Amniotic stem cell (primary cell): ENCODE results near the gene CREB3L2.
A peak's percentile ranks its signal among the peaks of the same experiment; 100 is the strongest.

ENCODE experiments used
- DNase-seq: peaks from one replicate; lab custom pipeline; 2025; lab: John Stamatoyannopoulos, UW

Gene CREB3L2

DNA sequence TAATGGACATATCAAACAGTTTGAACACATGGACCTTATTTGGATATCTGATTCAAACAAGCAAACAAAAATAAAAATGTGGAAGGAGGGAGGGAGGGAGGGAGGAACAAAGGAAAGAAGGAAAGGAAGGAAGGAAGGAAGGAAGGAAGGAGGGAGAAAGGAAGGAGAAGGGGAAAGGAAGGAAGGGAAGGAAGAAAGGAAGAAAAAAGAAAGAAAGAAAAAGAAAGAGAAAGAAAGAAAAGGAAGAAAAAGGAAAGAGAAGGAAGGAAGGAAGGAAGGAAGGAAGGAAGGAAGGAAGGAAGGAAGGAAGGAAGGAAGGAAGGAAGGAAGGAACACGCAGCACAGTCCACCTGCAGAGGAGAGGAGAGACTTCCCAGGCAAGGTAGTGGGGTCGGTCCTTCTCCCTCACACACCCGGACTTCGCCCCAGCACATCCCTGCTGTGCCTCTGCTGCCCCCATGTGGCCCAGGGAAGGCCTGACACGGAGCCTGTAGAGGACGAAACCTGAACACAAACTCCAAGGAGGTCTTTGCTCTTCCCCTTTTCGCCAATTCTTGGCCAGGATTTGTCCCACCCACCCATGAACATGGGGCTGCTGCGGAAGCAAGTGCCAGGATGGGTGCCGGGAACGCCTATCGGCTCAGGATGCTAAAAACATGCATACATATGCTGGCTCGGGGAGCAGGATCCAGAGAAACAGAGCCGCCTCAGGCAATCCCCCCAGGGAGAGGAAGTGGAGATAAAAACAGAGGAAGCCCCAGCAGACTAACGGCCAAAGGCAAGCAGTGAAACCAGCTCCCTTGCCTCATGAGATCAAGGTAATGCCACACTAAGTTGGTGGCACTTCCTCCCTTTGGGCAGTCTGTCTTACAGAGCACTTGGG is 102.8 kb downstream of the CREB3L2 start:
- DNase-seq = peak; percentile 38

DNA sequence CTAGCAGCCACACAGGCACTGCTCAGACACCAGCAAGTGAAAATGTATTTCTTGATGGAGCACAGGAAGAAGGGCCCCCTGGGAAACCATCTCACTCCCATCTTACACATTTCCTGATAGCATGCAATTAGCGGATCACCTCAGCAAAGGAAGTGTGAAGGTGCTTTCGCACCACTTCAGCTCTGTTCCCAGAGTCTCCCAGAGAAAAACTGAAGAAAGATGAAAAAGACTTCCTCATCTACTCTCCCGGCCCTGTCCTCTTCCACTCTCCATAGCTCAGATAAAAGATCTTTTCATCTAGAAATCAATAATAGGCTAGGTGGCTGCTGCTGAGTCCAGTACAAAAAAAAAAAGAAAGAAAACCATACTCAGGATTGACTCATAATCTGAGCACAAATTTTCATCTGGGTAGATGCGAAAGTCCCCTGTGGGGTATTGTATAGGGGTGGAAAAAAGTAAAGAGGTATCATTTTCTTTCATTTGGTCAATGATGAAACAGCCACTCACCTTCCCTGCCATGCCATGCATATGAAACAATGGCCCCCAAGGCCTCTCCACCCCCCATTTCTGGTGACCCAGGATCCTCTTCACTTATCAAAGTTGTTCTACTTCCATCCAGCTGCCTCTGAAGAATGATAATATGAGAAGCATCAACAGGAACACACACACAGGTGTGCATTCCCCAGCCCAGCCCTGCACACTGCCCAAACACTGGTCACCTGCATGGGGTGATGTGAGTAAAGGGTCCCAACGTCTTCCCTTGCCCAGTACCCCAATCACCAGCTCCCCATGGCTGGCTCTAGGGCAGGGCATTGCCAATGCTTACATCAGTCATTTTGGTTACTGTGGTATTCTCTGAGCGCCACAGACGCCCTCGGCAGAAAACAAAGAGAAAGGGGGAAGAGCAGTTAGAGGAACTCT is 106.3 kb downstream of the CREB3L2 start:
- no peak for DNase-seq

DNA sequence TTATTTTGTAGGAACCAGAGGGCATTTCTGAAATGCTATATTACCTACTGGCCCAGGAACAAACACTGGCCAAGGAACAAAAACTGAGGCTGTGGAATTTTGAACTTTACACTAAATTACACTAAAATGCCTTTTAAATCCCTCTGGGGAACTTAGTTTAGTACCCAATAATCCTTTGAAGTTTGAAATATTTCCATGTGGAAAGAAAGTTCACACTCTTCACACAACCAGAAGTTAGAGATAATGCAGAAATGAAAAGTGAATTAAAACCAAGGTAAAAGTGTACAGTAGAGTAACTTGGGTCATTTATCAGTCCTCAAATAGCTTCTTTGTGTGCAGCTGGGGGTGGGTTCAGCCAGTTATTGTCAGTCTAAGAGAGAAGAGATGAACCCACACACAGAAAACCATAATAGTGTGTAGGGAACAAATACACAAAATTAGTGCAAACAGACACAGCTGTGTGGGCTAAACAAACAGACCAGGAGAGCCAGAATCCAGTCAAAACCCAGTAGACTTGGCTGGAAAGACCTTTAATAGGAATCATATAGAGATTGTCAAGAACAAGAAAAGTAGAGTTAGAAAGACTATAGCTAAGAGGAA is 108.6 kb downstream of the CREB3L2 start:
- DNase-seq = no peak

DNA sequence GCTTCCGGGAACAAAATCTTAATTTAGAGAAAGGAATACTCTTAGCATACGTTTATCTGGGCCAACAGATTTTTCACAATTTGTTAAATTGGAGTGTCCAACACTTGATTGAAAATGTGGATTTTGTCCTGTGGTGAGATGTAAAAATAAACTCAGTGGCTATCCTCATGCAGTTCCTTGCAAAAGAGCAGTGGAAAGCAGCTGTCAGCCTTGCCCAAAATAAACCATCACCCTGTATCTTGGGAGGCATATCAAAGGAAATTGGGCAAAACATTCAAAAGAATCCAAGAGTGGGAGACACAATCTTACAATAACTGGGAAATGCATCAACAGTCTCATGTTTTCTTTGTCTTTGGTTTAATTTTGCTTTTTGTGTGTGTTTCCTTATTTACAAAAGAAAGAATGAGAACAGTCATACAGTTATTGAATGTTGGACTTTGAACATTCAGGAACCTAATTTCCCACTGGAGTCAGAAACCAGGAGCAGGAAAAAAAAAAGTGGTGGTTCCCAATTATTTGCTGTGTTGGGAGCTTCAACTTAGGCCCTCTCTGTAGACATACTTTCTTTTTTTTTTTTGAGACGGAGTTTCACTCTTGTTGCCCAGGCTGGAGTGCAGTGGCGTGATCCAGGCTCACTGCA is 110.8 kb downstream of the CREB3L2 start:
- no peak for DNase-seq

DNA sequence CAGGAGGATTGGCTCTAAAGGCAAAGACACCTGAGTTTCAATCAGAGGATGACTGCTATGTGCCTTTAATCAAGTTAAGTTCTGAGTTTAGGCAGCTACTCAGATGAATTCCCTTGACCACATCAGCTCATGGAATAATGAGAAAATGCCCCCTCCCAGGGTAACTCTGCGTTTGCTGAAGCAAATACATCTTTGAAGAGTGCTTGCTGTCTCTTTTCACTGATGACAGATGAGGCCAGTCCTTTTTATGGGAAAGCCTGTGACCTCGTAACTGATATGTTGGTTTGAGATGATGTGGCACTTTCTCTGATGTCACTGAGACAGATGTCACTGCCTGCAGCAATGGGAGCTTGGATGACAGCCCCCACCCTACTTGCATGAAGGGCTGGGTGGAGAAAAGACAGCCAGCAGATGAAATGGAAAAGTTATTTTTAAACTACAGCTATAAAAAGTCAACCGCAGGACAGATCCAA is 111.4 kb downstream of the CREB3L2 start:
- DNase-seq = no peak

DNA sequence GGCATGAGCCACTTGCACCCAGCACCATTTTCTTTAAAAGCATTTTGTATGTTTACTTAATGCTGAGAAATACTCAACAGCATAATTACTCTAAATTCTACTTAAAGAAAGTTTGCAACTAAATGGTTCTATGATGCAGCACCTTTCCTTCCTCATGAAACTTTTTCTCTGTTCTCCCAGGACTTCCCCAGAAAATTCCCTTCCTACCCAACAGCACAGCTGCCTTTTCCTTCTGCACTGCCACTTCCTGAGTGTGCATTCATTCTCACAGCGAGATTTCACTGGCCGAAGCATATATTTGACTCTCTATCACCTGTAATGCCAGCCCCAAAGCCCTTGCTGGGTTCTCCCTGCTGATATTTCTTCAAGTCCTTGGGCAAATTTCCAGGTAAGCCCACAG is 113.6 kb downstream of the CREB3L2 start:
- DNase-seq = no peak

DNA sequence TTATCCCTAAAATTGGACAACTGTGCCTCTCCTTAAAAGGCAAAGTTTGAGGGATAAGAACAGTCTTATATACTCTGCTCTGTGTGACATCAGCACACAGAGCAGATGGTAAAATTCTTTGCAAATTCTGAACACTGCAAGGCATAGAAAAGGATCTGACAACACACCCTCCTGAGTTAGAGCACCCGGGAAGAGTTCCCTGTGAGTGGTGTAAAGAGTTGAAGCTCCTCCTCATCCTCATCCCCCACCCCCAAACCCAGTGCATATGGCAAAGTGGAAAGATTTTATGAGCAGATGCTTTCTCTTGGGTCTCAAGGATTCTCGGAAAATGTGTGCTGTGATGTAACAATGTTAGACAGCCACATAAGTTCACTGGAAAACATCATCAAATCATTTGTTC is 115.1 kb downstream of the CREB3L2 start:
- DNase-seq = no peak

DNA sequence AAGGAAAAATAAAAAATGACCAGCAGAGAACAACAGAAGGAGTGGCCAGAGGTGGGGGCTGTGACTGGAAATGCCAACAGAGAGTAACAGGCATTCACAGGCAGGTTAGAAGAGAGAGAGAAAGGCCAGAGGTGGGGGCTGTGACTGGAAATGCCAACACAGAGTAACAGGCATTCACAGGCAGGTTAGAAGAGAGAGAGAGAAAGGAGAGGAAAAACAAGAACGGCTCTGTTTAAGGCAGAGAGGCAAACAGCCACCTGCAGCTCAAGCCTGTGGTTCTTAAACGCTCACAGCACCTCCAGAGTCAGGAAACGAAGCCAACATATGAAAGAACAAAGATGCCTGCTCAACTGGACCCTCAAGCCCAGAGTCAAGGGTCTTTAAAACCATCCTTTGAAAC is 115.6 kb downstream of the CREB3L2 start:
- no peak for DNase-seq

DNA sequence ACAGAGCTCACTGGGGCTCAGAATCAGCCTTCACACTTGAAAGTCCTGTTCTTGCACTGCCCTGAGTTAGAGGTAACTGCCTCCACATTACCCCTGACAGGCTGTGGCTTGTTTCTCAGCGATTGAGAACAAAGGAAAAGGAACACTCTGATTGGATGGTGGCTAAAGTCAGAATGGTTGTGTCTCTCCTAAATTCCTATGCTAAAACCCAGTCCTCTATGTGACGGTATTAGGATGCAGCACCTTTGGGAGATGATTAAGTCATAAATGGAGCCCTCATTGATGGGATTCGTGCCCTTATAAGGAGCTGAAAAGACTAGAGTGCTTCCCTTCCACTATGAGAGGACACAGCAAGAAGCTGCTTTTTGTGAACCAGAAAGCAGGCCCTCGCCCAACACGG is 116.2 kb downstream of the CREB3L2 start:
- no peak for DNase-seq

DNA sequence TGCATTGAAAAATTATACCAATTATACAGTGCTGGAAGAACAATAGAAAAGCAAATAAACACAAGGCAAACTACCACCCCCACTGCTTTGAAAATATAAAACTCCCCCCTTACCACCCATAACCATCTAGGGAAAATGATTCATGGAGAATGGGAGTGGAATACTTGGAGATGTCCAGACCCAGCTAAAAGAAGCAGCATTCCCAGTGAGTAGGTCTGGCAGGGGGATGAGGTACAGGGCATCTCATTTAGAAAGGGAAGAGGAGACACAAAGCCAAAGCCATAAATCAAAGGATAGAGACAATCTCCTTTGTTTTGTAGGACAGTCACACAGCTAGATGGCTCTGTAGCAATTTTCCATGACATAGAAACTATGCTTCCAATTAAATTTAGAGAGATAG is 119.1 kb downstream of the CREB3L2 start:
- DNase-seq = no peak

DNA sequence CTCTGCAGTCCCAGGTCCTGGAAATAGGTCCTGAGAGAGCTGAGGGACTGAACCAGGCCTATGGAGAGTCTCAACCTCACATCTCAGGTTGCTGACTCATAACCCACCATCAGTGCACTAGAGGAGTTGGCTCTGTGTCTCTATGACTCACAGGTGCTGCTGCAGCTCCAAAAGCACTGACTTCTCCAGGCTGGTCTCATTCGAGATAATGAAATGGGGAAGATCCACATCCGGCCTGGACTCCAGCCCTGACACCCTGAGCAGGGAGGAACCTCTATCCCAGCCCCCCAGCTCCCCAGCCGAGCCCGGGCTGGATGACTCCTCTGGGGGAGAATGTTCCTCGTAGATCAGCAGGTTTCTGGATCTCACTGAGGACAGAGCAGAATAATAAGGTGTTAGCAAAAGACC is 119.6 kb downstream of the CREB3L2 start:
- DNase-seq = peak; percentile 90

DNA sequence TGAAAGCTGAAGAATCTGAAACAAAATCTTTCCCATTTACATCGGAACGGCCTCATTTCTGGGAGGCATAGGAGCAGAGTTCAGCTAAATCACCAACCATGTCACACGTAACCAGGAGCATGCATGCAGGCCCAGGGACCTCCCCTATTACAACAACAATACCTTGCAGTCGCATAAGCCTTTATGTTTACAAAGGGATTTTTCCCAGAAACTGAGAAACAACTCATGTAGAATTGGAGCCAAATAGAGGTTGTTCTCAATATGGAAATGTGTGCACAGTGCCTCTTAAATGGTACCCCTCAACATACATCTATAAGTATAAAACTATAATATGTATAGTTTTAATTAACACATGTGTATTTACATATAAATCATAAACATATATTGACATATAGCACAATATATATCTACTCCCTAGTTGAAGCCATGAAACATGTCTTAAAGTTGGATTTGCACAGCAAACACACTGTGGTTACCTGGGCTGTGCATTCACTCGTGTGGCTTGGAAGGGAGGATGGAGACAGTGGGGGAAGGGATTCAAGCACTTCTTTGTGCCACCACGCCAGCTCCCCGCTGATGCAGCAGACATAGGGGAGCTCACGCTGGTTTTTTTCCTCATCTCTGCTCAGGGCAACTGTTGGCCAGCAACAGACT is 120.2 kb downstream of the CREB3L2 start:
- DNase-seq = no peak

DNA sequence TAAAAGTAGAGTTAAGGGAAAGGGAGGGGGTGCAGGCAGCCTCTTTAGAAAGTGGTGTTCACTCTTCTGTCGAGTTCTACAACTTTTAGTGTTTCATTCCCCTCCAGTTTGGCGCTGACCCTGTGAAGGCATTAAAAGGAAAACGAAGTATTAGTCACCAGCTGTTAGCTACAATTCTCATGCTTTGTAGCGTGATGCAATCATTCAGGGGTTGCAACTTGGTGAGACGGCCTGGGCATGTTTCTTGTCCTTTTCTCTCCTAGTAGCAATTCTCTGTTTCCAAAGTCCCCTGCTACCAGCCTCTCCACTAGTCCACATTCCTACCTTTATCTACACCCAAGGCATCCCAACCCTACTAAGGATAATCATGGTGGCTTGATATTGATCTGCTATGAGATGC is 121.5 kb downstream of the CREB3L2 start:
- peak; percentile 14 for DNase-seq

DNA sequence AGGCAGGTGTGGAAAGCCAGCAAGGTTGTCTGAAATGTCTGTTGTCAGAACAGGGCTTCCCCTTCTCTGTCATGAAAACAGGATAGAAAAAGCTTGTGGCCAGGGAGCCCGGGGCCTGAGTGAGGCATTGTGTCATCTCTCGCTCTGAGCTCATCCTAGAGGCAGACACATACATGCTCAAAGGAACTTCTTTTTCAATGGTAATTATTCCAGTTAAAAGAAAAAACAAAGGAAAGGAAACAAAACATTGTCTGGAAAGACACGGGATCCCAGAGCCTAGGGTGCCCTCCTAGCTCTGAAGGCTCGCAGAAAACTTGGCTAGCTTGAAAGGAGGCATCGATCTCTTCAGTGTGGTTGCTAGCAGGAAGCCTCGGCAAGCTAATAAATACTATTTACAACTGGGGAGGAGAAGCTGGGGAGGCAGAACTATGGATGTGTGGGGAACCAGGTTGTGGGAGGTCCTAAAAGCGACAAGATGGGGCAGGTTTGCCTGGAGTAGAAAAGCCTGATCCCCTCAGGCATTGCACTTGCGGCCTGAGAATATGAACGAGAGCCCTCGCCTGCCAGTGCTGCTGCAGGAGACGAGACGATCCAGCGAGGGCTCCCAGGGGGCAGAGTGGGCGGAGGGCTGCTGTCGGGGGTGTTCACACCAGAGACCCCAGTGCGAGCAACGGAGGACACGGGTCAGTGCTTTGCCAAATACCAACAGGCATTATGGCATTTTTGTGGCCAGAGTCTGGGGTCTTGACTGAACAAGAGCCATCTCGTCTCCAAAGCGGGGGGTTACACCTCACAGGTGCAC is 122.3 kb downstream of the CREB3L2 start:
- no peak for DNase-seq

DNA sequence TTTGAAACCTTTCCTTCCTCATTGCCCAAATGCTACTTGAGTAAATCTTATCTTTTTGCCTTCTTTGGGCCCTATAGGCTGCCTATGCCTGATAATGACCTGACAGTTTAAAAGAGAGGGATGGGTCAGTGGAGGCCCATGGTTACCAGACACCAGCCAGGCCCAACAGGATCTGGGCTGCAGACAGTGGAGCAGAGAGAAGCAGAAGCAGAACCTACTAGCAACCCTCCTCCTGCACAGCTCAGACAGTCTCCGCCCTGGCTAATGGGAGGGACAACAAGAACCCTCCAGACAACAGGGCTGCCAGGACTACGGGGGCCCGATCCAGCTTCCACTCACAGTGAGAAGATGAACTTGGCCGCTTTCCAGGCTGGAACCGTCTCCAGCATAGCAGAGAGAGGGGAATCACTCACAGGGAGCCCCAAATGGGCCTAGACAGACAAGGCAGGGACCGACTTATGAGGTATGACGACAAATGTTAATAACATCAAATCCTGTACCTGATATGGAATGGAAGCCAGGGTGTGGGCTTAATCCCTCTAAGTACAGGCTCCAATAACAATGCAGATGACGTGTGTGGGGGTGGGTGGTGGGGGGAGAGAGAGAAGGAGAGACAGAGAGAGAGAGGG is 123.4 kb downstream of the CREB3L2 start:
- DNase-seq = no peak

DNA sequence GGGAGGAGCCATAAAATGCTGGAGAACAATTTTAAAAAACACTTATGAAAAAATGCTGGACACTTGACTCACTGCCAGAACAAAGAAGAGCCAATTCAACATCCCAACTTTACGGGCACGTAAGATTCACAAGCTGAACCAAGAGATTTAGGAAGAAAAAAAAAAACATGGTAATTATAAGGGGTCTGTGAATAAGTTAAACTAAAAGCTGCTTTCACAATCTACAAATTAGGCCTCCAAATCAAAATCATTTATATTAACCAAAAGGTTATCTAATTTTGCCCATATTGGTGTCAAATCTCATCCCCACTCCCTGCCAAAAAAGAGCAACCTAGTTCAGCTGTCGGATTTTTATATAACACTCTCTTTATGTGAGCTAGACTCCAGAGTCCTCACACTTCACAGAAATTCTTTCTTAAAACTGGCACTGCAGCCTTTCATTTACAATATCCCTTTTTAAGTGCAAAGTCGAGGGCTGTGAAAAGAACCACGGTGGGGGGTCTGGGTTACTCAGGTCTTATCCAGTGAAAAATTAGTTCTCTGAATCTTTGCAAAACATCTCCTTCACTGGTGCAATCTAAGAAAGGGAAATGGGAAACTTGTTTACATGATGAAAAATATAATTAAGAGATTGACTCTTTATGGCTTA is 124.7 kb downstream of the CREB3L2 start:
- no peak for DNase-seq

DNA sequence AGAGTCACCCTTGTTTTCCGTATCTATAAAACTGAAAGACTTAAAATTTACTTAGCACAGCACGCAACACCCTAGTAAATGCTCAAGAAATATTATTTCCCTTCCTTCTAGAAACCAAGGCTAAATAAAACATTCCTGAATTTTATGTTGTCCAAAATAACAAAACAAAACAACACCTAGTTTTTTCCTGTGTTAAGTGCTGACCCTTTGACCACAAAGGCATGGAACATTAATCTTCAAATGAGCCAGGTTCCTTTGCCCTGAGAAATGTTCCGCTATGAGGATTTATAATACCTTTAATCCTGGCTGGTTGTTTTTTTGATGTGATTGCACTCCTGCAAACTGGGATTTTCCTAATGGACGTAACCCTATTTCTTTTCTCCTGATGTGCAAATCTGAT is 126.1 kb downstream of the CREB3L2 start:
- DNase-seq = no peak

DNA sequence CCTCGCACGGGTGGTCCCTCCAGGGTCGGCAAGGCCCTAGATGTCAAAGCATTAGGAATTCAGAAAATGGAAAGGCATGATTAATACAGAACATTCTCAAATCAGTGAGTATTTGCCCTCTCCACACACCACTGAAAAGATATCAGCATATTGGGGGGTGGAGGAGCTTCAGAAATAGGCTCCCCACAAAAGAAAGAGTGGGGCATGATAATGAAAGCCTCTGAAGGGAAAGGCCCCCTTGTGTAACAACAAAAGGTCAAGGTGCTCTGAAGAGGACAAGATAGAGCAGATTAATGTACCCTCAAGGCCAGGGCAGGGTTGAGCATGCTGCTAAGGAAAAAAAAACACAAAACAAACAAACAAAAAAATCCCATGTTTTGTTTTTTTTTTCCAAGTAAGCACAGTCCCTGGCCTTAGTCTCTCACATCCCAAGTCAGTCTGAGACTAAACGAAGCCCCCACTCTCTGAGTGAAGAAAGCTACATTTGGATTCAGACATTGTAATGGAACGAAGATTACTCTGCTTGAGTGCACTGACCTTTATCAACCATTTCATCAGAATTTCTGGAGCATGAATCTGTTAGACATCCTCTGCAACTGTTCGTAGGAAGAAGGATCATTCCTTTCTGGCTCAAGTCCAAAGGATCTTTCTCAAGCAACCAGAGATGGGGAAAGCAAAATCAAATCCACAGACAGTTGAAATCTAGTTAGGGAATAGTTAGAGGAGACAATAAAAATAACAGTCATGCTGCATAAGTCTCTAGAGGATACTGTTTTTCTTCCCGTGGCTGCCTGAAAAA is 127.7 kb downstream of the CREB3L2 start:
- peak; percentile 83 for DNase-seq

DNA sequence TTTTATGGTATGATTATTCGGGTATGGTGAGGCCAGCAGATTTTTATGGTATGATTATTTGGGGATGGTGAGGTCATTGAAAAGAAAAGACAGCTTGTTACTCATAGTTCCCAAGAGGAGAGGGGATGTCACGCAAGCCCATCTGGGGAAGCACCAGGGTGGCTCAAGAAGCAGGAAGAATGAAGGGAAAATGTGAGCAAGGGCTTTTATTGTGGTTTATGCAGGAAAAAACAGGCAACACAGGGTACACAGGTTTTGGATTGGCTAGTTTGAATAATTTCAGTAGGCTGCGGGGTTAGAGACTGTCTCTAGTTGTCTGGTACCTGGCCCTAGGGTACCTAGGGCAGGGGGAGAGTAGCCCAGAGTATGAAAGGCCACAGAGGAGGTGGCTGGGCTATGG is 128.4 kb downstream of the CREB3L2 start:
- DNase-seq = peak; percentile 67
